ENCODE results near the gene GABRB1. TPM values are rescaled to one million over a fixed set of nuclear protein-coding genes. Genes with fewer than 3 reads are reported as not detected.

GABRB1 gene
- total RNA-seq, 1 donor from 2014 or later: not detected

GRCh38 chr4:47425628-47426027, 394.3 kb downstream of the GABRB1 start:
- DNase-seq (ENCODE audit: low read depth) (no peak), FAIRE-seq (no peak)
- Histone ChIP-seq H3K36me3 (ENCODE audit: control insufficient read depth, insufficient read depth, low read length) (no peaks in the 10 kb centered on the region), H3K4me3 (ENCODE audit: low read depth, low read length) (no peak overlapping the region), H3K27me3 (ENCODE audit: control insufficient read depth, insufficient read depth, low read length) (no peaks in the 10 kb centered on the region)
- TF ChIP-seq CTCF (IDR thresholded peaks at IDR 0.05; ENCODE audit: insufficient read depth, low read length, severe bottlenecking): no peak

GRCh38 chr4:47427935-47428334, 396.6 kb downstream of the GABRB1 start:
- Histone ChIP-seq H3K27me3 (ENCODE audit: control insufficient read depth, insufficient read depth, low read length) (no peaks in the 10 kb centered on the region), H3K4me3 (ENCODE audit: low read depth, low read length) (no peak overlapping the region), H3K36me3 (ENCODE audit: control insufficient read depth, insufficient read depth, low read length) (no peaks in the 10 kb centered on the region)
- FAIRE-seq (no peak), DNase-seq (ENCODE audit: low read depth) (no peak)
- no peak for TF ChIP-seq CTCF (IDR thresholded peaks at IDR 0.05; ENCODE audit: insufficient read depth, low read length, severe bottlenecking)

- no peaks in the 10 kb centered on the region for H3K36me3 ChIP-seq (ENCODE audit: control insufficient read depth, insufficient read depth, low read length)
- H3K27me3 ChIP-seq (ENCODE audit: control insufficient read depth, insufficient read depth, low read length): no peaks in the 10 kb centered on the region
- no peak for TF ChIP-seq CTCF (IDR thresholded peaks at IDR 0.05; ENCODE audit: insufficient read depth, low read length, severe bottlenecking)
- DNase-seq (ENCODE audit: low read depth): no peak
- no peak overlapping the region for H3K4me3 ChIP-seq (ENCODE audit: low read depth, low read length)
- no peak for FAIRE-seq
These were observed 401.4 kb downstream of the GABRB1 start for GRCh38 chr4:47432749-47433148.

GRCh38 chr4:47434931-47435330, 403.6 kb downstream of the GABRB1 start:
- no peak for FAIRE-seq
- no peak for TF ChIP-seq CTCF (IDR thresholded peaks at IDR 0.05; ENCODE audit: insufficient read depth, low read length, severe bottlenecking)
- DNase-seq (ENCODE audit: low read depth): no peak

GRCh38 chr4:47442980-47443379, 411.6 kb downstream of the GABRB1 start:
- H3K4me3 ChIP-seq (ENCODE audit: low read depth, low read length): no peak overlapping the region
- H3K27me3 ChIP-seq (ENCODE audit: control insufficient read depth, insufficient read depth, low read length): no peaks in the 10 kb centered on the region
- DNase-seq (ENCODE audit: low read depth) (no peak), FAIRE-seq (no peak)
- no peak for TF ChIP-seq CTCF (IDR thresholded peaks at IDR 0.05; ENCODE audit: insufficient read depth, low read length, severe bottlenecking)
- H3K36me3 ChIP-seq (ENCODE audit: control insufficient read depth, insufficient read depth, low read length): no peaks in the 10 kb centered on the region

More at GRCh38 chr4:47434931-47435330, 403.6 kb downstream of the GABRB1 start:
- H3K36me3 ChIP-seq (ENCODE audit: control insufficient read depth, insufficient read depth, low read length): no peaks in the 10 kb centered on the region
- no peaks in the 10 kb centered on the region for H3K27me3 ChIP-seq (ENCODE audit: control insufficient read depth, insufficient read depth, low read length)
- no peak overlapping the region for H3K4me3 ChIP-seq (ENCODE audit: low read depth, low read length)

- no peak for TF ChIP-seq CTCF (IDR thresholded peaks at IDR 0.05; ENCODE audit: insufficient read depth, low read length, severe bottlenecking)
- Histone ChIP-seq H3K27me3 (ENCODE audit: control insufficient read depth, insufficient read depth, low read length) (no peaks in the 10 kb centered on the region), H3K36me3 (ENCODE audit: control insufficient read depth, insufficient read depth, low read length) (no peaks in the 10 kb centered on the region), H3K4me3 (ENCODE audit: low read depth, low read length) (no peak overlapping the region)
- DNase-seq (ENCODE audit: low read depth): no peak
- no peak for FAIRE-seq
These were observed 412.7 kb downstream of the GABRB1 start for GRCh38 chr4:47444031-47444430.
